Measurements from ENCODE around the gene SV2C.

GRCh38 chr5:76256116-76256889 is 173.1 kb downstream of the SV2C start:
- peak; percentile 34 to 68 (median 53) for TF ChIP-seq CTCF (IDR thresholded peaks at IDR 0.05)
- TF ChIP-seq EP300 (IDR thresholded peaks at IDR 0.05): no peak
- no peak for TF ChIP-seq POLR2A (IDR thresholded peaks at IDR 0.05)

All from tibial nerve (tissue), 4 donors.